Skin epidermis (tissue), 12 donors: ENCODE results near the gene BLTP2.

Experiments used
- H3K27ac ChIP-seq, 21 experiments: fragments of 200-600 bp; sonication (generic) in 11 of 21; one replicate each; pipeline ENCODE4 v1.5.0; 2020; ENCODE audit warnings: mild to moderate bottlenecking in 3 of 21, inconsistent platforms in 2 of 21, moderate library complexity in 2 of 21
- H3K4me3 ChIP-seq, 7 experiments: fragments of 200-600 bp; sonication (generic) in 2 of 7; one replicate each; pipeline ENCODE4 v1.5.0; 2020; ENCODE audit warnings: inconsistent platforms in 2 of 7, mild to moderate bottlenecking in 2 of 7, moderate library complexity in 1 of 7

Gene BLTP2

DNA sequence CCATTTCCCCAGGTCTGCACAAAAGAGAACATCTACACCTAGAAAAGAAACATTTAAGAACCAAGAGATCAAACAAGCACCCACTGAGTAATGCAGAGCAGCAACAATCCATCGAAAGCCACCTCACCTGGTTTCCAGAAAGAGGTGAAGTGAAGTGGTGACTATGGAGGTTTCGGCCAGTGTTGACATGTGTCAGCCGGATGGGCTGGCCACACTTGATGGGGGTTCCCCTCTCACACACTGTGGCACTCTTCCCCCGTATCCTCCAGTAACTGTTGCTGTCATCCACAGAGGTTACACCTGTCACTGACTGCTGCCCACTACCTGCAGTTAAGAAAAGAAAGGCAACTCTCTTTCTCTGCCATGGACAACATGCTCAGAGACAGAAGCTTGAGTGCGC, 10.2 kb upstream of the BLTP2 start:
- no peak overlapping the region for H3K27ac ChIP-seq
- H3K4me3 ChIP-seq = no peak overlapping the region

DNA sequence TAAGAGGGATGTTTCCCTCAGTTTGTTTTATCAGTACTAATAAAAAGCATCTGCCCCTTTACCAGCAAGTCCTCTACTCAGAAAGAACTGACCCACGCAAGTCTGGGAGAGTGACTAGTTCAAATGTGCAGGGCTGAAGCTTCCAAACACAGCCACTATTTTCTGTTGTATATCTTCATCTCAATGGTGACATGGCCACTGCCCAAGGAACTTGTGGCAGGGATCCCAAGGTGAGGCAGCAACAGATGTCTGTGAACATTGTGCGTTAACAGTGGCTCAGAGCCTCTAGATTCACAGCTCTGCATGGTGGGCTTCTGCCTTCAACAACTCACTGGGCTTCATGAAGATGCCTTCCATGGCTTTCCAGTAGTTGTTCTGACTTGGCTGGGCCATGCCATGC, 3.7 kb upstream of the BLTP2 start:
- Histone ChIP-seq H3K4me3 (no peak overlapping the region), H3K27ac (no peak overlapping the region)

DNA sequence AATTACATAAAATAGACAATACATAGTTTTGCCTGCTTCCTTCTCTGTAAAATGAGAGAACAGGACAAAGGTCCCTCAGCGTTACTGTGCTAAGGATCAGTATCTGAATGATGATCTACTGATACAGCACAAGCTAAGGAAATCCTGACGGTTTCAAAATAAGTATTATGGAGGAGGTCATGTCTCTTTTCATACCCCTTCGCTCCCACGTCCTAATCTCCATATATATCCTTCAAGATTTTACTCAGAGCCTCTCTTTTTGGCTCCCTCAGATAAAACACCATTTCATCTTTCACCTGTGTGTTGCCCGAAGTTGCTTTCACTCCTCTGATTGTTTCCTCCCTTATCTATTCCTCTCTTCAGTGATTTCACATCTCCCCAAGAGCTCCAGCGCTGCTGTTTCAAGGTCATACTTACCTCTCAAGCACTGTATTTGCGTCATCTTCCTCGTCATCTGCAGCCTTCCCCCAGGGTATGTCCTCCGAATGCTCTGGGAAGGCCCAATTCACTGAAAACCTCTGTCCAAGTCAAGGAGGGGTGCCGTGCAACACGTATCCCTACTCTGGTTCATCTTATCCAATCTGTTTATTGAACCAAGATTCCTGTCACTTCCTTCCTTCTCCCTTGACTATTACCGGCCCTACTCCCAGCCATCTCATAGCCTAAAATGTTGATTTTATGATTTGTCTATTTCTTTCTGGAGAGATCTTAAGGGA, 1.2 kb upstream of the BLTP2 start:
- H3K4me3 ChIP-seq = peak overlapping the region in 2 of 7 experiments; percentile 98 to 99

DNA sequence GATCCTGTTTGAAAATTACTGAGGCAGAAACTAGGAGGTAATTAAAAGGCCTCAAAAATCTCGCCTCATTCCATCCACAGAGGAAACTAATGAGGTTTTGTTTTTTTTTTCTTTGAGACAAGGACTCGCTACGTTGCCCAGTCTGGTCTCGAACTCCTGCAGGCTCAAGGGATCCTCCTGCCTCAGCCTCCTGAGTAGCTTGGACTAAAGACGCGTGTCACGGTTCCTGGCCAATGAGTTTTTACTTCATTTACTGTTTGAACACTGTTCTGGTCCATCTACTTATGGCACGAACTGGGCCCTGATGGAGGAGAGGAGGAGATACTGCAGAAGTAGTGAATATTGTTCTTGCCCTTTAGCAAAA, 600 bp upstream of the BLTP2 start:
- peak overlapping the region in 20 of 21 experiments; percentile 78 to 99 (median 97) for H3K27ac ChIP-seq
- peak overlapping the region; percentile 55 to 99 (median 95) for H3K4me3 ChIP-seq

More for the DNA sequence above, 1.2 kb upstream of the BLTP2 start:
- H3K27ac ChIP-seq = peak overlapping the region; percentile 18 to 99 (median 97)

DNA sequence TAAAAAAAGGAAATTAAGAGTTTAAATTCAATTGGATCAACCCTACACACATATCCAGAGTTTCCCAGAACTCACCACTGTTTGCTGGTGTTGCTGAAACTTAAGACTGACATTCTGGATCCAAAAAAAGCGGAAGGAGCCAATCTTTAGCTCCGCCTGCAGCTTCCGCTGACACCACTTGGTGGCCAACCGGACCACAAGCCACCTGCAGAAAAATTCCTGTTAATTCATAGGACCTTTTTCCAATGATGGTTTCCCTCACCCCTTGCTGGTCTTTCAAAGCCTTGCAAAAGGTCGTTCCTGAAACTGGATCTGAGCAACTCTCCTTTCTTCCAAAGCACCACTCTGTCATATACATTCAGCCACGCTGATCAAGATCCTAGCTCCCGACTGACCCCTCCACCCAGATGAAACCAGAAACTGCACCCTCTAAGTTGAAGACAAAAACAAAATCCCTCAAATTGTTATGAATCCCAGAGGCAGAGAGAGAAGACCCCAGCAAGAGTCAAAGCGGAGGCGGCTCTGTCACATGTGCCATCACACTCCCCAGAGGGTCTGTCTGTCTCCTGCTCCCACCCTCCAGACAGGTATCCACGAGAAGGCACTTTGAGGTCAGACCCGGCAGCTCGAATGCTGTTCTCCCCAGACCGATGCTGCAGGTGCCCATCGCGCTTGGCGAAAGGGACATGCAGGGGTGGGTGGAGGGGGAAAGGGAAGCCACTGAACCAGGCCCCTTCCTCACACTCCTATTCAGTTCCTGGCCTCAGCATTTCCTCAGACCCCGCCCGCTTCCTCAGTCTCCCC, 773 bp downstream of the BLTP2 start:
- Histone ChIP-seq H3K4me3 (peak overlapping the region; percentile 55 to 99 (median 95)), H3K27ac (peak overlapping the region; percentile 73 to 99 (median 97))

DNA sequence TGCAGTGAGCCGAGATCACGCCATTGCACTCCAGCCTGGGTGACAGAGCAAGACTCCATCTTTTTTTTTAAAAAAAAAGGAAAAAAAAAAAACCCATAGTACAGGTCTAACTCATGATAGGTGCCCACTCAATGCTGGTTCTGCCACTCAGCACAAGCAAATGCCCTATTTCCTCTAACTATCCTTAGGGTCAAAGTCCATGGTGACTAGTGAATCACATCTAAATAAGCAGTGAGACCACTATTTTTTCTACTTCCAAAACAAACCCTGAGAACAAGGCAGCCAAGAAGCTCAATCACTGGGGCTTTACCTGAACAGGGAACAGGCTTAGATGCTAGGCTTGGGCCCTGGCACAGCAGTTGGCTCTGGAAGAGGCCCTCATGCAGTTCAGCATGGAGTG, 3.4 kb downstream of the BLTP2 start:
- Histone ChIP-seq H3K4me3 (no peak overlapping the region), H3K27ac (no peak overlapping the region)

DNA sequence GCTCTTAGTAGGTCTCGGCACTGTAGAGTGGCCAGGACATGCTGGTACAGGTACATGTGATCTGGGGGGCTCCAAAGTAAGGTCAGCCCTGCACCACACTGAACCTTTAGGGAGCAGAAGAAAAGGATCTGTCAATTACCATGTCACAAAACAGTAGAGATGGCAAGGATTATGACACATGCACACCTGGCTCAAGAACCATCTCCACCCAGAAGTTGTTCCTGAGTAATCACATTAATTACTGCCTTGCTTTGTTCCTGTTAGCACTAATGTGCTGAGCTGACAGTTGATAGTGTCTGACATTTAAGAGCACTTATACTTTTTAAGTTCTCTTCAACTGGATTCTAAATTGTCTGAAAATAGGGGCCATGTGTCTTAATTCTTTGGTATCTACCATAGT, 9.5 kb downstream of the BLTP2 start:
- H3K4me3 ChIP-seq = no peak overlapping the region
- H3K27ac ChIP-seq = peak overlapping the region in 2 of 21 experiments; percentile 3 to 39

DNA sequence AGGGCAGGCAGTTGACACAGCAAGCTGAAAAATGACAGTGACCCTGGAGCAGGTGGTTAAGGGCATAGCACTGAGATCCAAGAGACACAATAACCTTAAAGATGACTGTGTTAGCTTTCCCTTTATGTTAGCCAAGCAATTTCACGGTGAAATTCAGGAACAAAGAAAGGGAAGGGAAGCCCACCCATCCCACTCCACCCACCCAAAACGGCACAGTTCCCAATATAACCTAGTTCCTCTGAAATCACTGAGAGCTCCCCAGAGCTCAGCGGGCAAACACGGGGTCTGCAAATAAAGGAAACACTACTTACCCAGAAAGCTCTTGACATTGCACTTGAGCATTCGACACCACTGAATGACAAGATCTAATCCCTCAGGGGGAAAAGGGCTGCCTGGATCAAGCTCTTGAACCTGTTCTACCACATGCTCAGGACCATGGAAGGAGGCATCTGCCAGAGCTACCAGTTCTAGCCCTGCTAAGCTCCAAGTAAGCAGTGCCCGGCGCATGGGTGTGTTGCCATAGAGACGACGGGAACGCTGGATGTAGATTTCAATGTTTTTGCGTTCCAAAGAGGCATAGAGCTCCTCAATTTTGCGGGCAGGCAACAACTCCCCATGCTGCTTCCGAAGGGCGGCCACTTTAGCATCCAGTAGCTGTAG, 10.6 kb downstream of the BLTP2 start:
- no peak overlapping the region for H3K27ac ChIP-seq
- no peak overlapping the region for H3K4me3 ChIP-seq

DNA sequence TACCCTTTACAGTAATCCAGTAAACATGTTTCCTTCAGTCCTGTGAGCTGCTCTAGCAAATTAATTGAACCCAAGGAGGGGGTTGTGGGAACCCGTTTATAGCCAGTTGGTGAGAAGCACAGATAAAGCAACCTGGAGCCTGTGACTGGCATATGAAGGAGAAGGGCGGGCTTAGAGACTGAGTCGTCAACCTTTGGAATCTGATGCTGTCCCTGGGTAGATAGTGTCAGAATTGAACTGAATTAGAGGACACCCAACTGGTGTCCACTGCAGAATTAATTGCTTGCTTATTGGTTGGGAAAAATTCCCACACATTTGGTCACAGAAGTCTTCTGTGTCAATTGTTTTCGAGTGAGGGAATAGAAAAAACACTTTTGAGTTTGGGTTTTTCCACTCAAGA, 18.1 kb downstream of the BLTP2 start:
- Histone ChIP-seq H3K27ac (no peak overlapping the region), H3K4me3 (no peak overlapping the region)

DNA sequence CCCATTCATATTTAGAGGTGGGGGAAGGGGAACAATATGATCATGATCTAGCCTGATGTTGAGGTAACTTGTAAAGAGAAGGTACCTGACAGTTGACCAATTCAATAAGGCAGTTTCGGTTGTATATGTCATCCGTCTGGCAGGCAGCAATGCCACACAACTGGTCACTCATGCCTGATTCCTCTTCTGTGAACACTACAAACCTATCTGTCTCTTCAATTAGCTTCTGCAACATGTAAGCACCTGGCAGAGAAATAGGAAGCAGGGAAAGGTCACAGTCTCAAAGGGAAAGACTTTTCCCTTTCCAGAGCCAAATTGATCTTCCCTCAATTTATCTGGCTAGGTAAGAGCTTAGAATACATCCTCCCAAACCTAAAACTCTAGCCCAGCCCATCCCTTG, 20.8 kb downstream of the BLTP2 start:
- Histone ChIP-seq H3K4me3 (no peak overlapping the region), H3K27ac (no peak overlapping the region)

DNA sequence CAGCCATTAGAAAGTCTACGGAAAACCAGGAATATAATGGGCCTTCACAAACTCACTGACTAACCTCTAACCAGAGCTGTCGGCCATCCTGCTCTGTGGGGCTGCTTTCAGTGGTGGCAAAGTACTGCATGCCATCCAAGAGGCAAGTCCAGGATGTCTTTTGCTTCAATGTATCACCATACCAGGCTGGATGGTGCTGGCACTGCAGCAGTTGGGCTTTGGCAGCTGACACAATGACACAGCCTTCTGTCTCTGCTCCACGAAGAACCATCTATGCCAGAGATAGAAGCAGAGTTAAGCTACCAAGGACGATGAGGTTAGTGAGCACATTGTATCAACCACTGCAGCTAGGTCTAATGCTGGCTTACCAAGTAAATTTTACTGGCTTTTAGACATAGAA, 21.3 kb downstream of the BLTP2 start:
- no peak overlapping the region for H3K27ac ChIP-seq
- no peak overlapping the region for H3K4me3 ChIP-seq

DNA sequence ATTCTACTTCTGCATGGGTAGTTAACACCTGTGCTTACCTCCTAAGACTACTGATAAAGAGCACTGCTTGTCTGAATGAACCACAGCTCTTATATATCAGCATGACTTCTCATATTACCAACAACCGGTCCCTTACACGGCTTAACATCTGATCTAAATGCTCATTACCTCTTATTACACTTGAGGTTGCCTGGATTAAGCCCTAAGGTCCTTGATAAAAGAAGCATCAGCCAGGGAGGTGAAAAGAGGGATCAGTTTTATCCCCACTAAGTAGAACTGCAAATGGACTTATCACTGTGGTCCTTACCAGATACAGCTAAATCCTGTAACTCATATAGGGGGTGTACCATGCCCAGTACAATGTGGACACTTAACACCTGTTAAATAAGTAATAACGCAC, 22.8 kb downstream of the BLTP2 start:
- no peak overlapping the region for H3K27ac ChIP-seq
- no peak overlapping the region for H3K4me3 ChIP-seq

DNA sequence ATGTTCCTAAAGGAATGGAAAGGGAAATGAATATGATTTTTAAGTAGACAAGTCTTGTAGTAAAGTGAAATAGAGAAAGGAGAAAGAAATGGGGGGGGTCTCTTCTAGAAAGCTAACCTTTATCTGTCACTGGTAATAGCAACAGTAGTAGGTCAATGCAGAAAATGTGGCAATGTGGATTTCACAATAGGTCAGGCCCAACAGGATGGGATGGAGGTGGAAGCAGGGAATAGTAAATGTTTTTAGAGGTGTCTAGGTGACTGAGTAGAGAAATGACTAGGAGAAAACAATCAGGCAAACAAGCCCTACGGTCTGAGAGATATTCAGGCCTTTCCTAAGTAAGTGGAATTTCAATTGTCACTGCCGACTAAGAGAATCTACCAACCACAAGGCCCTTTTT, 24.9 kb downstream of the BLTP2 start:
- no peak overlapping the region for H3K4me3 ChIP-seq
- no peak overlapping the region for H3K27ac ChIP-seq

DNA sequence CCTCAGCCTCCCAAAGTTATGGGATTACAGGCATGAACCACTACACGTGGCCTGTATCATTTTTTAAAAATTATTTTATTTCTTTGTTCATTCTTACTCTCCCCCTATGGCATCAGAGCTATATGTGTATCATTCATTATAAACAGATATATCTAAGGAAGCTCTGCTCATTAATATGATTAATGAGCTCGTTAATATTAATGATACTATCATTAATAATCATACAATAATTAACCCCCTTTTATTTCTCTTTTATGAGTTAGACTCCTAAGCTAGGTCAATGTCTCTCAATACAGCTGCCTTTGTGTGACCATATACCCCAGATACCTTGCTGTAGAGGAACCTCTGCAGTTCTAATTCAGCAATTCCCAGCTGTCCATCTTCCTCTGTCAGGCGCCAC, 26.5 kb downstream of the BLTP2 start:
- H3K27ac ChIP-seq = no peak overlapping the region
- no peak overlapping the region for H3K4me3 ChIP-seq

DNA sequence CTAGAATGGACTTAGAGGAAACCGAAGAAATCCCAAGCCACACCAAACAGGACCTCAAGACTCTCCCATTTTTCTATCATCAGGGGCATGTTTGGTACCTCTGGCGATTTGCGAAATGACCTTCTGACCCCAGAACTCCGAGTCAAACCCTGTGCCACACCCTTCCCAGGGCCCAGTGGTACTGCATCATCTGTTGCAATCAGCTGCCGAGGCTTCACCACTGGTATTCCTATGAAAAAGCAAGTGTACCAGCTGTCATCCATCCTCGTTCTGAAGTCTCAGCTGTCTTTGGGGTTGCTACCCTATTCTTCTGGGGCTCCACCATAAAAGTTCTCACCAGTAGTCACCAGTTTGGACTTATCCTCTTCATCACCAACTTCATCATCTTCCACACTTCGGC, 28.7 kb downstream of the BLTP2 start:
- no peak overlapping the region for H3K4me3 ChIP-seq
- H3K27ac ChIP-seq = no peak overlapping the region

DNA sequence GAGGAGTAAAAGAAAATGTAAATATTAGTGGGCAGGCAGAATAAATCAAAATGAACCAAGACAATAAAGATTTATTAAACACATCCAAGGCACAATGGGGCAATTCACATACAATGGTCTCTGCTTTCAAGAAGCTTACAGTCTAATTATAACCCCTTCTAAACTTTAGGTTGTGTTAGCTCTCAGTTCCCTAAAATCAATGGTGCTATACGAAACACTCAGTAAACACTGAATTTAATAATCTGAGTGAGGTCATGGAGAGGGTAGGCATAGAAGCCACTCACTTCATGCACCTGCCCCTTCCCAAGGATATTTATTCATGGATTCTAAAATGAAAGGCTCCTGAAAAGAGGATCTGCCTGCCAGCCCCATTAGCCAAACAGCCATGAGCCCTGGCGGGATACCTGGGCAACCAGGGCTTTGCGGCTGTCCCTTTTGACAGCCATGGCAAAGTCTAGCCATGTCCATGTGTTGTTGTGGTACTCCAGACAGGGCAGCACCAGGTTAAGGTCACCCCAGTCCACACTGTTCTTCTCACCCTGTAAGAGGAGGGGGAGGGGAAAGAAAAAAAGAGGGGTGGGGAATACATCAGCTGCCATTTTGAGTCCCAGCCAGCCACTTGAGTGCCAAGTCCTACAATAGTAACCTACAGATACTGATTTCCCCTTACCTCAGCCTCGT, 29.6 kb downstream of the BLTP2 start:
- H3K4me3 ChIP-seq = no peak overlapping the region
- H3K27ac ChIP-seq = no peak overlapping the region

DNA sequence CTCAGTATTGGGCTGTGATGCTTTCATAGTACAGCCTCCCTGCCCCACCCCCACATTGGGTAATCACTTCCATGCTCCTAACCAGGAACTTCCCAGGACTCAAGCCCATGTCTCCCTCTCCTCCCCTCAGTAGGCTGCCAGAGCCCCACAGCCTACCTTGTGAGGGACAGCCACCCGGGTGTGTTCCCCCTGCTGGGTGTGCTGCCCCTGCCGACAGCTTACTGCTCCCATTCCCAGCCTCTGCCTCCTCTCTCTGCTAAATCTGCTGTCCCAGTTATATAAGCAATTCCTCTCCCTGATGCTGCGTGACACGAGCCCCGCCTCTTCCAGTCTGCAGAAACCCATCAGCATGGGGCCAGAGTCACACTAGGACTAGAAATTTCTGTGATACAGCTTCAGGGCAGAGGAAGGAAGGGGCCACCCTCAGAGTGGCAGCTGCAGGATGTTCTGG, 31.0 kb downstream of the BLTP2 start, which contains the start of gene RSKR:
Gene RSKR, minus strand, starts transcription at position 255 of the 451 bp plus-strand sequence. Its CDS starts 24 bp downstream, at position 231.
- peak within 1 kb of the TSS in 1 of 21 experiments; percentile 12 for H3K27ac ChIP-seq
- no peak within 1 kb of the TSS for H3K4me3 ChIP-seq

DNA sequence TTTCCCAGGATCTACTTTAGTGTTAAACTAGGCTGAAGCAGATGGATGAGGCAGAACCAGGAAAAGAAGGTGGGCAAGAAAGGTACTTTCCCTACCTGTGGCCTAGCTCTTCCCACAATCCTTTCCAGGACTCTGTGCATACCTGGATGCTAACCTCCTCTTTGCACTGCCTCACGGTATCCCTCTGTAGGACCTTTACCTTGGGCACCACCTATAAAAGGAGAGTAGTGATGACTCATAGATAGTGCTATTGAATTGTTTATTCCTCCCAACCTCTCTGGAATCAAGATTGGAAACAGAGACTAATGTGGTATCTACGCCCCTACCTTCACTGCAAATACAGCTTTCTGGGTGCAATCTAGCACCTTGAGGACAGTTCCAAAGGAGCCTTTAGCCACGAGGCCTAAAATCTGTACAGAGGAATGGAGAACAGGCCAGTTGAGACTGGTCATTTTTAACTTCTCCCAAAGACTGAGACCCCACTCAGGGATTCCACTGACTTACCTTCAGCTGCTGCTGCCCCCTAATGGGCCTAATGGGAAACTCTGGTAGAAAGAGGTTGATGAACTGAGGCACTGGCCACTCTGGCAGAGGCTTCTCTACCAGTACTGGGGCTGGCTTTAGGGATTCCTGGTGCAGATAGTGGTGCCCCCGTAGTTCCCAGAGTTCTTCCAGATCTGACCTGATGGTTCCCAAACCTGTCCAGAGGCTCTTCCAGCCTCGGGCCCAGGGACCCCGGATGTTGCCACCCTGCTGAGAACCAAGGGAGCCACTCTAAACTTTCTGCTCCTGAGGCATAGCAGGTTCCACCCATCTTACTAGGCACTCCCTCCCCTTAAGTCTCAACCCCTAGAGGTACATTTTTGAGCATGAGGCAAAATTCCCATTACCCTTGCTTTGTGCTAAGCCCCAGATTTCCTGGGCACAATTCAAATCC, 31.8 kb downstream of the BLTP2 start:
- Histone ChIP-seq H3K4me3 (no peak overlapping the region), H3K27ac (peak overlapping the region in 1 of 21 experiments; percentile 12)

DNA sequence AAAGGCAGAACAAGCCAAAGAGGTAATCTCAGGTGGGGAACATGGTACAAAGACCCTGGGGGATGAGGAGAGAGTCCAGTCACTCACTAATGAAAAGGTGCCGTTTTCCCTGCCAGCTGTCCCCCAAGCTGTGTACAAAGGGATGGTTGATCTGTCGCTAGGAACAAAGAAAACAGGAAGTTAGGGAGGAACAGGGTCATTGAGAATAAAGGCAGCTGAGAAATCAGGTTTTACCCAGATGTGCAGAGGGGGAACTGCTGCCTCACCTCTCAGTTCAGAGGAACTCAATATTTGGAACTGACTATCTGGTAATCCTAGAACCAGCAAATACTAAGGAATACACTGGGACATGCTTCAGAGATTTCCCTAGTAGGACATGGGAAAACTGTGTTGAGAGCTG, 32.4 kb downstream of the BLTP2 start:
- peak overlapping the region in 2 of 21 experiments; percentile 3 to 14 for H3K27ac ChIP-seq
- H3K4me3 ChIP-seq = no peak overlapping the region
